Osteocyte (in vitro differentiated cells): Measurements from ENCODE around the gene IGFL4. TPM values are rescaled to one million over a fixed set of nuclear protein-coding genes. Genes with fewer than 3 reads are reported as not detected.

Source experiments
- DNase-seq: peaks from one replicate; pipeline ENCODE4 v3.0.0; 2021; ENCODE audit warnings: mixed read lengths; ENCODE audit not compliant: unreplicated experiment; ENCODE audit errors: extremely low spot score
- H3K27ac Mint-ChIP-seq: one replicate; pipeline ENCODE4 v1.8.0; 2021; ENCODE audit warnings: mild to moderate bottlenecking, mixed read lengths; ENCODE audit not compliant: unreplicated experiment
- H3K27me3 Mint-ChIP-seq: one replicate; pipeline ENCODE4 v1.8.0; 2021; ENCODE audit warnings: mixed read lengths; ENCODE audit not compliant: unreplicated experiment
- H3K36me3 Mint-ChIP-seq: one replicate; pipeline ENCODE4 v1.8.0; 2021; ENCODE audit warnings: mixed read lengths; ENCODE audit not compliant: unreplicated experiment
- H3K4me1 Mint-ChIP-seq: one replicate; pipeline ENCODE4 v1.8.0; 2021; ENCODE audit warnings: mixed read lengths; ENCODE audit not compliant: unreplicated experiment
- H3K4me3 Mint-ChIP-seq: one replicate; pipeline ENCODE4 v1.8.0; 2021; ENCODE audit warnings: mild to moderate bottlenecking, moderate library complexity, mixed read lengths; ENCODE audit not compliant: unreplicated experiment
- H3K9me3 Mint-ChIP-seq: one replicate; pipeline ENCODE4 v1.8.0; 2021; ENCODE audit warnings: mixed read lengths; ENCODE audit not compliant: unreplicated experiment
- CTCF ChIP-seq: fragments of 200-600 bp; sonication (generic); IDR thresholded peaks from 2 replicates; pipeline ENCODE4 v1.5.0; 2021; ENCODE audit warnings: antibody characterized with exemption, mild to moderate bottlenecking, moderate library complexity
- total RNA-seq: library from RNA; stranded (reverse); gene quantifications from 2 replicates; pipeline ENCODE4 v1.2.1, GENCODE V29; 2021

The IGFL4 gene
- total RNA-seq, 1 donor from 2014 or later, result not detected

GRCh38 chr19:46063201-46063600, 22.4 kb upstream of the IGFL4 start:
- DNase-seq, result no peak
- Mint-ChIP-seq H3K27ac (no peak overlapping the region), H3K4me3 (no peak overlapping the region), H3K36me3 (no peaks in the 10 kb centered on the region), H3K9me3 (peaks cover 6% of the 10 kb centered on the region), H3K27me3 (peaks cover 84% of the 10 kb centered on the region), H3K4me1 (no peaks in the 10 kb centered on the region)
- TF ChIP-seq CTCF, result no peak

- no peaks in the 10 kb centered on the region for H3K36me3 Mint-ChIP-seq
- no peak overlapping the region for H3K27ac Mint-ChIP-seq
- H3K4me1 Mint-ChIP-seq, result no peaks in the 10 kb centered on the region
- H3K27me3 Mint-ChIP-seq, result peaks cover 83% of the 10 kb centered on the region
- no peak for DNase-seq
- peaks cover 6% of the 10 kb centered on the region for H3K9me3 Mint-ChIP-seq
- TF ChIP-seq CTCF, result no peak
- H3K4me3 Mint-ChIP-seq, result no peak overlapping the region
Observed at GRCh38 chr19:46060012-46060411, 19.2 kb upstream of the IGFL4 start.

GRCh38 chr19:46058778-46059177, 18.0 kb upstream of the IGFL4 start:
- Mint-ChIP-seq H3K27me3 (peaks cover 86% of the 10 kb centered on the region), H3K9me3 (peaks cover 6% of the 10 kb centered on the region), H3K4me1 (no peaks in the 10 kb centered on the region), H3K27ac (no peak overlapping the region), H3K36me3 (no peaks in the 10 kb centered on the region), H3K4me3 (no peak overlapping the region)
- no peak for DNase-seq
- TF ChIP-seq CTCF, result no peak

- H3K9me3 Mint-ChIP-seq, result peaks cover 6% of the 10 kb centered on the region
- no peak for TF ChIP-seq CTCF
- H3K4me3 Mint-ChIP-seq, result no peak overlapping the region
- no peaks in the 10 kb centered on the region for H3K36me3 Mint-ChIP-seq
- DNase-seq, result no peak
- no peaks in the 10 kb centered on the region for H3K4me1 Mint-ChIP-seq
- peaks cover 87% of the 10 kb centered on the region for H3K27me3 Mint-ChIP-seq
- H3K27ac Mint-ChIP-seq, result no peak overlapping the region
Observed at GRCh38 chr19:46056536-46056935, 15.7 kb upstream of the IGFL4 start.

- H3K36me3 Mint-ChIP-seq, result no peaks in the 10 kb centered on the region
- H3K9me3 Mint-ChIP-seq, result no peaks in the 10 kb centered on the region
- no peak overlapping the region for H3K27ac Mint-ChIP-seq
- no peak for TF ChIP-seq CTCF
- no peak for DNase-seq
- H3K4me3 Mint-ChIP-seq, result no peak overlapping the region
- peaks cover 83% of the 10 kb centered on the region for H3K27me3 Mint-ChIP-seq
- no peaks in the 10 kb centered on the region for H3K4me1 Mint-ChIP-seq
Observed at GRCh38 chr19:46052896-46053295, 12.1 kb upstream of the IGFL4 start.
